Measurements from ENCODE around the gene ACSF3. TPM values are rescaled to one million over a fixed set of nuclear protein-coding genes. Genes with fewer than 3 reads are reported as not detected.

Gene ACSF3
- total RNA-seq, 1 experiment from 2014 or later, result 30.8 TPM

- CTCF ChIA-PET, result no interaction called here
- intact Hi-C loops (cut with micrococcal nuclease; ENCODE audit: unreplicated experiment), result no loop called here
- DNase-seq (ENCODE audit: low read depth, low spot score) (no peak), ATAC-seq (no peak)
- peaks cover 4% of the 10 kb centered on the region for H3K4me1 ChIP-seq (ENCODE audit: control insufficient read depth, insufficient read depth, low read length)
- no peaks in the 10 kb centered on the region for H3K27me3 ChIP-seq (ENCODE audit: control insufficient read depth, insufficient read depth, low read length)
- no peaks in the 10 kb centered on the region for H3K9me3 ChIP-seq (ENCODE audit: control insufficient read depth, insufficient read depth, low read depth, low read length)
- H3K4me3 ChIP-seq (ENCODE audit: low read depth in 2 of 2, low read length in 2 of 2), result no peak overlapping the region
- H3K27ac ChIP-seq (ENCODE audit: low read length), result no peak overlapping the region
- peaks cover 3% of the 10 kb centered on the region; the same call in 1 of the 2 replicates for H3K36me3 ChIP-seq (ENCODE audit: control insufficient read depth, insufficient read depth, low read length)
- no TSS peak for BruUV-seq (replicated peaks)
- POLR2A ChIA-PET, result no interaction called here
- in situ Hi-C loops (cut with HindIII; ENCODE audit: low pct_unique_long_range_greater_than_20kb, low sequenced_read_pairs), result no loop called here
- TF ChIP-seq POLR2AphosphoS5 (IDR thresholded peaks at IDR 0.05; ENCODE audit: low read depth, low read length) (no peak), TCF7L2 (IDR thresholded peaks at IDR 0.05; ENCODE audit: low read depth, low read length) (no peak), CTCF (IDR thresholded peaks at IDR 0.05) (no peak), SIN3A (IDR thresholded peaks at IDR 0.05; ENCODE audit: borderline replicate concordance, insufficient read depth, low read depth, low read length) (no peak)
- TF ChIP-seq, protein P1, sequence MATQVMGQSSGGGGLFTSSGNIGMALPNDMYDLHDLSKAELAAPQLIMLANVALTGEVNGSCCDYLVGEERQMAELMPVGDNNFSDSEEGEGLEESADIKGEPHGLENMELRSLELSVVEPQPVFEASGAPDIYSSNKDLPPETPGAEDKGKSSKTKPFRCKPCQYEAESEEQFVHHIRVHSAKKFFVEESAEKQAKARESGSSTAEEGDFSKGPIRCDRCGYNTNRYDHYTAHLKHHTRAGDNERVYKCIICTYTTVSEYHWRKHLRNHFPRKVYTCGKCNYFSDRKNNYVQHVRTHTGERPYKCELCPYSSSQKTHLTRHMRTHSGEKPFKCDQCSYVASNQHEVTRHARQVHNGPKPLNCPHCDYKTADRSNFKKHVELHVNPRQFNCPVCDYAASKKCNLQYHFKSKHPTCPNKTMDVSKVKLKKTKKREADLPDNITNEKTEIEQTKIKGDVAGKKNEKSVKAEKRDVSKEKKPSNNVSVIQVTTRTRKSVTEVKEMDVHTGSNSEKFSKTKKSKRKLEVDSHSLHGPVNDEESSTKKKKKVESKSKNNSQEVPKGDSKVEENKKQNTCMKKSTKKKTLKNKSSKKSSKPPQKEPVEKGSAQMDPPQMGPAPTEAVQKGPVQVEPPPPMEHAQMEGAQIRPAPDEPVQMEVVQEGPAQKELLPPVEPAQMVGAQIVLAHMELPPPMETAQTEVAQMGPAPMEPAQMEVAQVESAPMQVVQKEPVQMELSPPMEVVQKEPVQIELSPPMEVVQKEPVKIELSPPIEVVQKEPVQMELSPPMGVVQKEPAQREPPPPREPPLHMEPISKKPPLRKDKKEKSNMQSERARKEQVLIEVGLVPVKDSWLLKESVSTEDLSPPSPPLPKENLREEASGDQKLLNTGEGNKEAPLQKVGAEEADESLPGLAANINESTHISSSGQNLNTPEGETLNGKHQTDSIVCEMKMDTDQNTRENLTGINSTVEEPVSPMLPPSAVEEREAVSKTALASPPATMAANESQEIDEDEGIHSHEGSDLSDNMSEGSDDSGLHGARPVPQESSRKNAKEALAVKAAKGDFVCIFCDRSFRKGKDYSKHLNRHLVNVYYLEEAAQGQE (IDR thresholded peaks at IDR 0.05; ENCODE audit: insufficient read depth in 1 of 2, low read depth in 2 of 2, low read length in 1 of 2), result no peak
Measured at GRCh38 chr16:89055313-89055712, 38.3 kb upstream of the ACSF3 start.

GRCh38 chr16:89055894-89056555, 37.6 kb upstream of the ACSF3 start:
- Histone ChIP-seq H3K4me1 (ENCODE audit: control insufficient read depth, insufficient read depth, low read length) (peaks cover 4% of the 10 kb centered on the region), H3K36me3 (ENCODE audit: control insufficient read depth, insufficient read depth, low read length) (peaks cover 3% of the 10 kb centered on the region; the same call in 1 of the 2 replicates), H3K9me3 (ENCODE audit: control insufficient read depth, insufficient read depth, low read depth, low read length) (no peaks in the 10 kb centered on the region), H3K4me3 (ENCODE audit: low read depth in 2 of 2, low read length in 2 of 2) (no peak overlapping the region), H3K27me3 (ENCODE audit: control insufficient read depth, insufficient read depth, low read length) (no peaks in the 10 kb centered on the region), H3K27ac (ENCODE audit: low read length) (no peak overlapping the region)
- DNase-seq (ENCODE audit: low read depth, low spot score), result no peak
- intact Hi-C loops (cut with micrococcal nuclease; ENCODE audit: unreplicated experiment), result no loop called here
- BruUV-seq (replicated peaks), result no TSS peak
- POLR2A ChIA-PET, result no interaction called here
- CTCF ChIA-PET, result no interaction called here
- in situ Hi-C loops (cut with HindIII; ENCODE audit: low pct_unique_long_range_greater_than_20kb, low sequenced_read_pairs), result no loop called here
- no peak for ATAC-seq
- no peak for TF ChIP-seq SIN3A (IDR thresholded peaks at IDR 0.05; ENCODE audit: borderline replicate concordance, insufficient read depth, low read depth, low read length)
- TF ChIP-seq, protein P1 (IDR thresholded peaks at IDR 0.05; ENCODE audit: insufficient read depth in 1 of 2, low read depth in 2 of 2, low read length in 1 of 2), result no peak

Measured in Panc1 (cell line).